ENCODE measurements around the gene ANKRD12. TPM values are rescaled to one million over a fixed set of nuclear protein-coding genes. Genes with fewer than 3 reads are reported as not detected.

The ANKRD12 gene
- total and polyA plus RNA-seq, 2 donors (not counting 1 experiment from before 2014, with no cell fraction given) = 8.0 to 183 TPM

- Histone ChIP-seq H3K27ac (ENCODE audit: low read length in 2 of 2) (no peak overlapping the region), H3K27me3 (replicated peaks in 1 of 4; ENCODE audit: control extremely low read depth in 1 of 4, control insufficient read depth in 3 of 4, insufficient read depth in 4 of 4, low read length in 3 of 4) (no peaks in the 10 kb centered on the region), H3K9me3 (ENCODE audit: control extremely low read depth in 1 of 3, control insufficient read depth in 2 of 3, insufficient read depth in 1 of 3, low read length in 2 of 3) (no peaks in the 10 kb centered on the region), H3K4me2 (replicated peaks; ENCODE audit: low read depth, low read length, poor library complexity, severe bottlenecking) (no peak overlapping the region), H3K9ac (ENCODE audit: low read length) (no peak overlapping the region), H4K20me1 (ENCODE audit: control insufficient read depth, insufficient read depth, low read length, poor library complexity, severe bottlenecking) (no peaks in the 10 kb centered on the region), H3K4me3 (ENCODE audit: control extremely low read depth in 1 of 5, extremely low read depth in 1 of 5, insufficient read depth in 1 of 5, low read depth in 2 of 5, low read length in 4 of 5) (no peak overlapping the region), H3K36me3 (replicated peaks in 1 of 2; ENCODE audit: control extremely low read depth in 1 of 2, control insufficient read depth in 1 of 2, extremely low read depth in 1 of 2, insufficient read depth in 2 of 2, low read length in 1 of 2) (peaks cover 0 to 19% of the 10 kb centered on the region in 2 experiments), H2AFZ (ENCODE audit: insufficient read depth, low read depth, low read length, poor library complexity, severe bottlenecking) (no peak overlapping the region), H3K4me1 (ENCODE audit: control insufficient read depth in 2 of 2, insufficient read depth in 2 of 2, low read length in 2 of 2) (no peaks in the 10 kb centered on the region), H3K79me2 (ENCODE audit: control insufficient read depth, insufficient read depth, low read length) (no peaks in the 10 kb centered on the region)
- Mint-ChIP-seq H3K4me1 (no peaks in the 10 kb centered on the region), H3K4me3 (no peak overlapping the region), H3K27me3 (no peaks in the 10 kb centered on the region), H3K27ac (no peak overlapping the region), H3K9me3 (ENCODE audit: insufficient read depth) (no peaks in the 10 kb centered on the region)
- DNase-seq = no peak
- CTCF ChIA-PET = no interaction called here
- 100% methylated on average over 3 of the region's 4 CpGs for WGBS (ENCODE audit: insufficient coverage)
- TF ChIP-seq EZH2 (IDR thresholded peaks at IDR 0.05; ENCODE audit: borderline replicate concordance, insufficient read depth, low read depth, low read length, poor library complexity, severe bottlenecking) (no peak), CTCF (IDR thresholded peaks at IDR 0.05) (no peak)
- intact Hi-C loops (cut with micrococcal nuclease) = no loop called here
- POLR2A ChIA-PET = no interaction called here
- no peak for ATAC-seq (ENCODE audit: low read depth)
Observed at GRCh38 chr18:9248661-9249060, 112.1 kb downstream of the ANKRD12 start.

- Mint-ChIP-seq H3K4me1 (no peaks in the 10 kb centered on the region), H3K27ac (no peak overlapping the region), H3K27me3 (no peaks in the 10 kb centered on the region), H3K4me3 (no peak overlapping the region), H3K9me3 (ENCODE audit: insufficient read depth) (no peaks in the 10 kb centered on the region)
- H3K9ac ChIP-seq (ENCODE audit: low read length) = no peak overlapping the region
- H3K4me2 ChIP-seq (replicated peaks; ENCODE audit: low read depth, low read length, poor library complexity, severe bottlenecking) = no peak overlapping the region
- DNase-seq = no peak
- H3K4me3 ChIP-seq (ENCODE audit: control extremely low read depth in 1 of 5, extremely low read depth in 1 of 5, insufficient read depth in 1 of 5, low read depth in 2 of 5, low read length in 4 of 5) = no peak overlapping the region
- H3K27ac ChIP-seq (ENCODE audit: low read length in 2 of 2) = no peak overlapping the region
- ChIA-PET CTCF (no interaction called here), POLR2A (interaction anchor here (0.6 kb wide), 1 partner anchor 29 kb away, joined by 4 read pairs; no protein-coding TSS in a partner anchor)
- no peak overlapping the region for H2AFZ ChIP-seq (ENCODE audit: insufficient read depth, low read depth, low read length, poor library complexity, severe bottlenecking)
- WGBS (ENCODE audit: insufficient coverage) = no CpG with 5 or more reads among the region's 2 CpGs
- no peak for ATAC-seq (ENCODE audit: low read depth)
- H3K27me3 ChIP-seq (replicated peaks in 1 of 4; ENCODE audit: control extremely low read depth in 1 of 4, control insufficient read depth in 3 of 4, insufficient read depth in 4 of 4, low read length in 3 of 4) = no peaks in the 10 kb centered on the region
- no peaks in the 10 kb centered on the region for H3K9me3 ChIP-seq (ENCODE audit: control extremely low read depth in 1 of 3, control insufficient read depth in 2 of 3, insufficient read depth in 1 of 3, low read length in 2 of 3)
- H3K79me2 ChIP-seq (ENCODE audit: control insufficient read depth, insufficient read depth, low read length) = no peaks in the 10 kb centered on the region
- intact Hi-C loops (cut with micrococcal nuclease) = no loop called here
- no peak for TF ChIP-seq EZH2 (IDR thresholded peaks at IDR 0.05; ENCODE audit: borderline replicate concordance, insufficient read depth, low read depth, low read length, poor library complexity, severe bottlenecking)
- TF ChIP-seq CTCF (IDR thresholded peaks at IDR 0.05) = no peak
- no peaks in the 10 kb centered on the region for H3K4me1 ChIP-seq (ENCODE audit: control insufficient read depth in 2 of 2, insufficient read depth in 2 of 2, low read length in 2 of 2)
- H4K20me1 ChIP-seq (ENCODE audit: control insufficient read depth, insufficient read depth, low read length, poor library complexity, severe bottlenecking) = no peaks in the 10 kb centered on the region
- H3K36me3 ChIP-seq (replicated peaks in 1 of 2; ENCODE audit: control extremely low read depth in 1 of 2, control insufficient read depth in 1 of 2, extremely low read depth in 1 of 2, insufficient read depth in 2 of 2, low read length in 1 of 2) = peaks cover 0 to 23% of the 10 kb centered on the region in 2 experiments
Observed at GRCh38 chr18:9249254-9249653, 112.7 kb downstream of the ANKRD12 start.

Data from B cell (primary cell).